Measurements from ENCODE around the gene NFIB.

The NFIB gene

DNA sequence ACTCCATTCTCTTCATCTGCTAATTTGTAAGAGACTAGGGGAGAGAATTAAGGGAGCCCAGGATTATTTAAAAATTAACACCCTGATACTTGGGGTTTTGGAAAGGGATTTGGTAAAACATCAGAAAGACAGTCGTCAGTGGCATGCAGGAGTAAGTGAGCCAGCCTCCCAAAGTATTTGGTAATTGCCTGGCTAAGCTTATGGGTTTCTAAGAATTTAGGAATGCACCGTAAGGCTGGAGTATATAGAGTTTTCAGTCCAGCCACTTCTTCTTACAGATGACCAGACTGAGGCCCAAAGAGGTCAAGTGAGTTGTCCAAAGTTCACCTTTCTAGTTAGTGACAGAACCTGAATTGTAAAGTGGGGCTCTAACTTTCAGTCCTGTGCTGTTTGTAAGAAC is 25.8 kb upstream of the NFIB start:
- no peaks in the 10 kb centered on the region for H3K4me1 ChIP-seq (ENCODE audit: low read length)
- no peak overlapping the region for H2AFZ ChIP-seq (ENCODE audit: low read length)
- TF ChIP-seq, protein P1, sequence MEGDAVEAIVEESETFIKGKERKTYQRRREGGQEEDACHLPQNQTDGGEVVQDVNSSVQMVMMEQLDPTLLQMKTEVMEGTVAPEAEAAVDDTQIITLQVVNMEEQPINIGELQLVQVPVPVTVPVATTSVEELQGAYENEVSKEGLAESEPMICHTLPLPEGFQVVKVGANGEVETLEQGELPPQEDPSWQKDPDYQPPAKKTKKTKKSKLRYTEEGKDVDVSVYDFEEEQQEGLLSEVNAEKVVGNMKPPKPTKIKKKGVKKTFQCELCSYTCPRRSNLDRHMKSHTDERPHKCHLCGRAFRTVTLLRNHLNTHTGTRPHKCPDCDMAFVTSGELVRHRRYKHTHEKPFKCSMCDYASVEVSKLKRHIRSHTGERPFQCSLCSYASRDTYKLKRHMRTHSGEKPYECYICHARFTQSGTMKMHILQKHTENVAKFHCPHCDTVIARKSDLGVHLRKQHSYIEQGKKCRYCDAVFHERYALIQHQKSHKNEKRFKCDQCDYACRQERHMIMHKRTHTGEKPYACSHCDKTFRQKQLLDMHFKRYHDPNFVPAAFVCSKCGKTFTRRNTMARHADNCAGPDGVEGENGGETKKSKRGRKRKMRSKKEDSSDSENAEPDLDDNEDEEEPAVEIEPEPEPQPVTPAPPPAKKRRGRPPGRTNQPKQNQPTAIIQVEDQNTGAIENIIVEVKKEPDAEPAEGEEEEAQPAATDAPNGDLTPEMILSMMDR (IDR thresholded peaks at IDR 0.05; ENCODE audit: low read length): no peak
- TF ChIP-seq EZH2 (optimal IDR thresholded peaks at IDR 0.05; ENCODE audit: low read depth, low read length) (no peak), EZH2phosphoT487 (IDR thresholded peaks at IDR 0.05; ENCODE audit: low read length) (no peak)
- H3K9me2 ChIP-seq (replicated peaks; ENCODE audit: insufficient read depth, low read length): no peaks in the 10 kb centered on the region
- H3K4me2 ChIP-seq (ENCODE audit: low read depth, low read length): no peak overlapping the region
- no peak overlapping the region for H3K4me3 ChIP-seq (ENCODE audit: low read length)
- H3K36me3 ChIP-seq (replicated peaks; ENCODE audit: insufficient read depth, low read length): no peaks in the 10 kb centered on the region
- H3K9ac ChIP-seq (ENCODE audit: low read length): no peak overlapping the region
- H4K20me1 ChIP-seq (ENCODE audit: insufficient read depth, low read length): no peaks in the 10 kb centered on the region
- H3K27me3 ChIP-seq (replicated peaks; ENCODE audit: insufficient read depth, low read length): no peaks in the 10 kb centered on the region
- no peaks in the 10 kb centered on the region for H3F3A ChIP-seq (ENCODE audit: insufficient read depth, low read length)
- no peak overlapping the region for H3K27ac ChIP-seq (ENCODE audit: low read length)
- no peaks in the 10 kb centered on the region for H3K79me2 ChIP-seq (ENCODE audit: low read length)
- no peaks in the 10 kb centered on the region for H3K9me3 ChIP-seq (replicated peaks; ENCODE audit: insufficient read depth, low read length)
- no peak for DNase-seq

DNA sequence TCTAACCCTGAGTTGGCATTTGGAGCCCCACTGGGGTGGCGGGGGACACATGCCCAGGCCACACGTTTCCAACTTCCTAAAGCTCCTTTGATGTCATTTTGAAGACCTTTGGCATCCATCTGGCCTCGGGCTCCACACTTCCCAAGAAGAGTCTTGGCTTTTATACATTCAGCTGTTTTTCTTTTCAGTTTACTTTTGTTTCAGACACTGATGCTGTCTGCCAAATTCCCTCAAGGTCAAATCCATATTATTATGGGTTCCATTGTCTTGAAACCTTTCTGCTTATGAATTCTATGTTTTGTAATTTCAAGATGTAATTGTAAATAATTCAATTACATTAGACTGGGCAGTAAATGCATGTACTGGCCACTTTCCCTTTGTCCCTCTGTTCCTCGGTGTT is 23.7 kb upstream of the NFIB start:
- H2AFZ ChIP-seq (ENCODE audit: low read length): no peak overlapping the region
- H3K9me3 ChIP-seq (replicated peaks; ENCODE audit: insufficient read depth, low read length): no peaks in the 10 kb centered on the region
- no peaks in the 10 kb centered on the region for H3K9me2 ChIP-seq (replicated peaks; ENCODE audit: insufficient read depth, low read length)
- H3K4me3 ChIP-seq (ENCODE audit: low read length): no peak overlapping the region
- no peak overlapping the region for H3K4me2 ChIP-seq (ENCODE audit: low read depth, low read length)
- no peaks in the 10 kb centered on the region for H3F3A ChIP-seq (ENCODE audit: insufficient read depth, low read length)
- H3K36me3 ChIP-seq (replicated peaks; ENCODE audit: insufficient read depth, low read length): no peaks in the 10 kb centered on the region
- H3K79me2 ChIP-seq (ENCODE audit: low read length): no peaks in the 10 kb centered on the region
- no peak overlapping the region for H3K9ac ChIP-seq (ENCODE audit: low read length)
- no peaks in the 10 kb centered on the region for H4K20me1 ChIP-seq (ENCODE audit: insufficient read depth, low read length)
- H3K27ac ChIP-seq (ENCODE audit: low read length): no peak overlapping the region
- no peaks in the 10 kb centered on the region for H3K4me1 ChIP-seq (ENCODE audit: low read length)
- no peaks in the 10 kb centered on the region for H3K27me3 ChIP-seq (replicated peaks; ENCODE audit: insufficient read depth, low read length)
- TF ChIP-seq EZH2phosphoT487 (IDR thresholded peaks at IDR 0.05; ENCODE audit: low read length) (no peak), EZH2 (optimal IDR thresholded peaks at IDR 0.05; ENCODE audit: low read depth, low read length) (no peak)
- TF ChIP-seq, protein P1 (IDR thresholded peaks at IDR 0.05; ENCODE audit: low read length): no peak
- no peak for DNase-seq

DNA sequence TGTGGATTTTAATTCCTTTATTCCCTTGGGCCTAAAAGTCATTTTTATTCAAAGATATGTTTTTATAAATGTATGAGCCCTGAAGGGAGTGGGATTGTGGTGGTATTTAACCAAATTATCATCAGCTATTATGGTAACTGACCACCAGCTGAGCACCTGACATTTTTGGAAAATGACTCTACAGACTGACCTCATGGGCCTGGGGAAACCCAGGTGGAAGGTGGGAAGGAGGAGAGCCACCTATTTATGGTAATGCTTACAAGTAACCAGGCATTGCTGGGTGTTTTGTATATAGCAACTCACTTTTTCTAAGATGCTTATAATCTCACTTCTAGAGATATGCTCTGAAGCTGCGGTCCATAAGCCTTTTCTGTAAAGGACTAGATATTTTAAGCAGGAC is 22.3 kb upstream of the NFIB start:
- Histone ChIP-seq H3K9me2 (replicated peaks; ENCODE audit: insufficient read depth, low read length) (no peaks in the 10 kb centered on the region), H3K4me3 (ENCODE audit: low read length) (no peak overlapping the region), H3K79me2 (ENCODE audit: low read length) (no peaks in the 10 kb centered on the region), H3K9ac (ENCODE audit: low read length) (no peak overlapping the region), H3K36me3 (replicated peaks; ENCODE audit: insufficient read depth, low read length) (no peaks in the 10 kb centered on the region), H3K9me3 (replicated peaks; ENCODE audit: insufficient read depth, low read length) (no peaks in the 10 kb centered on the region), H3K4me1 (ENCODE audit: low read length) (no peaks in the 10 kb centered on the region), H3K27me3 (replicated peaks; ENCODE audit: insufficient read depth, low read length) (no peaks in the 10 kb centered on the region), H4K20me1 (ENCODE audit: insufficient read depth, low read length) (no peaks in the 10 kb centered on the region), H3K27ac (ENCODE audit: low read length) (no peak overlapping the region), H2AFZ (ENCODE audit: low read length) (no peak overlapping the region), H3K4me2 (ENCODE audit: low read depth, low read length) (no peak overlapping the region), H3F3A (ENCODE audit: insufficient read depth, low read length) (no peaks in the 10 kb centered on the region)
- DNase-seq: no peak
- TF ChIP-seq, protein P1 (IDR thresholded peaks at IDR 0.05; ENCODE audit: low read length): no peak
- no peak for TF ChIP-seq EZH2 (optimal IDR thresholded peaks at IDR 0.05; ENCODE audit: low read depth, low read length)
- TF ChIP-seq EZH2phosphoT487 (IDR thresholded peaks at IDR 0.05; ENCODE audit: low read length): no peak
